Measurements from ENCODE around the gene MTAP.

MTAP gene

GRCh38 chr9:21758540-21758939 is 43.9 kb upstream of the MTAP start:
- no peaks in the 10 kb centered on the region for H3K27me3 ChIP-seq (ENCODE audit: insufficient read depth, low read length, poor library complexity, severe bottlenecking)
- no peaks in the 10 kb centered on the region for H4K20me1 ChIP-seq (ENCODE audit: insufficient read depth, low read length, poor library complexity, severe bottlenecking)

GRCh38 chr9:21761309-21761901 is 41.0 kb upstream of the MTAP start:
- Histone ChIP-seq H3K4me2 (ENCODE audit: low read depth, low read length, poor library complexity, severe bottlenecking) (no peak overlapping the region), H3K79me2 (ENCODE audit: insufficient read depth, low read length) (no peaks in the 10 kb centered on the region), H2AFZ (ENCODE audit: low read length) (no peak overlapping the region), H3K27me3 (ENCODE audit: insufficient read depth, low read length, poor library complexity, severe bottlenecking) (no peaks in the 10 kb centered on the region), H3K36me3 (ENCODE audit: insufficient read depth, low read length) (no peaks in the 10 kb centered on the region), H3K9me2 (replicated peaks; ENCODE audit: low read depth, low read length) (no peaks in the 10 kb centered on the region), H3K9me3 (ENCODE audit: insufficient read depth, low read depth, low read length) (no peaks in the 10 kb centered on the region), H4K20me1 (ENCODE audit: insufficient read depth, low read length, poor library complexity, severe bottlenecking) (no peaks in the 10 kb centered on the region), H3K9ac (ENCODE audit: low read depth, low read length, poor library complexity, severe bottlenecking) (no peak overlapping the region), H3F3A (ENCODE audit: low read depth) (no peaks in the 10 kb centered on the region), H3K4me1 (ENCODE audit: insufficient read depth, low read length, poor library complexity, severe bottlenecking) (no peaks in the 10 kb centered on the region), H3K4me3 (ENCODE audit: low read length, poor library complexity, severe bottlenecking) (no peak overlapping the region)
- TF ChIP-seq EZH2phosphoT487 (IDR thresholded peaks at IDR 0.05; ENCODE audit: borderline replicate concordance) = no peak
- no peak for TF ChIP-seq CTCF (conservative IDR thresholded peaks at IDR 0.05; ENCODE audit: low read length)

More at GRCh38 chr9:21758540-21758939, 43.9 kb upstream of the MTAP start:
- TF ChIP-seq CTCF (conservative IDR thresholded peaks at IDR 0.05; ENCODE audit: low read length) = no peak
- TF ChIP-seq EZH2phosphoT487 (IDR thresholded peaks at IDR 0.05; ENCODE audit: borderline replicate concordance) = no peak
- no peak overlapping the region for H2AFZ ChIP-seq (ENCODE audit: low read length)
- no peaks in the 10 kb centered on the region for H3K79me2 ChIP-seq (ENCODE audit: insufficient read depth, low read length)
- no peaks in the 10 kb centered on the region for H3K4me1 ChIP-seq (ENCODE audit: insufficient read depth, low read length, poor library complexity, severe bottlenecking)
- H3K9me2 ChIP-seq (replicated peaks; ENCODE audit: low read depth, low read length) = no peaks in the 10 kb centered on the region
- H3K36me3 ChIP-seq (ENCODE audit: insufficient read depth, low read length) = no peaks in the 10 kb centered on the region
- H3K4me3 ChIP-seq (ENCODE audit: low read length, poor library complexity, severe bottlenecking) = no peak overlapping the region
- no peak overlapping the region for H3K9ac ChIP-seq (ENCODE audit: low read depth, low read length, poor library complexity, severe bottlenecking)
- no peak overlapping the region for H3K4me2 ChIP-seq (ENCODE audit: low read depth, low read length, poor library complexity, severe bottlenecking)
- no peaks in the 10 kb centered on the region for H3K9me3 ChIP-seq (ENCODE audit: insufficient read depth, low read depth, low read length)
- H3F3A ChIP-seq (ENCODE audit: low read depth) = no peaks in the 10 kb centered on the region

GRCh38 chr9:21762064-21762463 is 40.4 kb upstream of the MTAP start:
- no peak overlapping the region for H3K4me2 ChIP-seq (ENCODE audit: low read depth, low read length, poor library complexity, severe bottlenecking)

More at GRCh38 chr9:21762064-21762463, 40.4 kb upstream of the MTAP start:
- no peaks in the 10 kb centered on the region for H3K36me3 ChIP-seq (ENCODE audit: insufficient read depth, low read length)
- H4K20me1 ChIP-seq (ENCODE audit: insufficient read depth, low read length, poor library complexity, severe bottlenecking) = no peaks in the 10 kb centered on the region
- H3K79me2 ChIP-seq (ENCODE audit: insufficient read depth, low read length) = no peaks in the 10 kb centered on the region
- no peaks in the 10 kb centered on the region for H3F3A ChIP-seq (ENCODE audit: low read depth)
- H3K27me3 ChIP-seq (ENCODE audit: insufficient read depth, low read length, poor library complexity, severe bottlenecking) = no peaks in the 10 kb centered on the region
- no peaks in the 10 kb centered on the region for H3K9me3 ChIP-seq (ENCODE audit: insufficient read depth, low read depth, low read length)
- no peaks in the 10 kb centered on the region for H3K9me2 ChIP-seq (replicated peaks; ENCODE audit: low read depth, low read length)
- no peaks in the 10 kb centered on the region for H3K4me1 ChIP-seq (ENCODE audit: insufficient read depth, low read length, poor library complexity, severe bottlenecking)
- no peak overlapping the region for H3K4me3 ChIP-seq (ENCODE audit: low read length, poor library complexity, severe bottlenecking)
- H3K9ac ChIP-seq (ENCODE audit: low read depth, low read length, poor library complexity, severe bottlenecking) = no peak overlapping the region
- TF ChIP-seq EZH2phosphoT487 (IDR thresholded peaks at IDR 0.05; ENCODE audit: borderline replicate concordance) (no peak), CTCF (conservative IDR thresholded peaks at IDR 0.05; ENCODE audit: low read length) (no peak)
- H2AFZ ChIP-seq (ENCODE audit: low read length) = no peak overlapping the region
